H1 (cell line): ENCODE data around the gene CTNNA3.

Experiments used
- EGR1 ChIP-seq: IDR thresholded peaks from 2 replicates; pipeline ENCODE4 v1.6.1; 2011; ENCODE audit warnings: low read depth, low read length, borderline replicate concordance
- JUN ChIP-seq: IDR thresholded peaks from 2 replicates; pipeline ENCODE4 v1.6.1; 2011; ENCODE audit warnings: low read depth, mild to moderate bottlenecking, improper control_type of control experiment, low read length
- POLR2A ChIP-seq, 2 experiments: IDR thresholded peaks; 1 replicate in 1 of 2; 2 replicates in 1 of 2; pipeline ENCODE4 v1.6.1; 2011; ENCODE audit warnings: low read depth in 2 of 2, low read length in 2 of 2, mild to moderate bottlenecking in 2 of 2; ENCODE audit errors: control extremely low read depth in 1 of 2
- POLR2AphosphoS5 ChIP-seq: IDR thresholded peaks from 2 replicates; pipeline ENCODE4 v1.6.1; 2011; ENCODE audit warnings: low read depth, low read length

DNA sequence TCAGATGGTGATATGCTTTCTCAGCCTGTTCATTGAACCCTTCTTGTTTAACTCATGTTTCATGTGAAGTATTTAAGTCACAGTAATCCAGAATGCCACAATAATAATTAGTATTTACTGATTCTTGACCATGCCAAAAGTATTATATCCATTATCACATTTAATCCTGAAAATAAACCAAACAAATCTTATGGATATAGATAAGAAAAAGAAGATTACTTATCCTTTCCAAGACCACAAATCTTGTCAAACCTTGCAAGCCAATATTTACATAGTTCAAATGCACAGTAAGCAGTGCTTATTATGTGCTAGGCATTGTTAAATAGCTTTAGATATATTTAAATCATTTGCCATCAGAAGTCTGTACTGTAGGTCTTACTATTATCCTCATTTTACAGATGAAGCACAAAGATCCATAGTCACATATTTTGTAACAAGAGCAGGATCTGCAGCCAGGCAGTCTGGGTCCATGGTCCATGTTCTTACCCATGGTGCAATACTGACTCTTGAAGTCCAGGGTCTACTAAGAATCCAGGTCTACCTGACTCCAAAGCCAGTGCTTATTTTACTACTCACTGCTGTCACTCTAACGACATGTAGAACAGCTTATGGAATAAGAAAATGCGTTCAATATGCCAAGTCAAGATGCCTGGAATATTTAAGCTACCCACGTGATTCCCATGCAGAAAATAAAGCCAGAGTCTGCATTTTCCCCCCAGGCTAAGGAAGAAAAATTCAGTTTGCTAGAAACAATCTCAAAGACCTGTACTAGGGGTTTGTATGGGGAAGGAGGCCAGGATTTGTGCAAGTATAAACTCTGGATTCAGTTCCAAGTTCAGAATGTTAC lies 1755.0 kb downstream of the CTNNA3 start:
- TF ChIP-seq POLR2AphosphoS5 (no peak), POLR2A (IDR thresholded peaks at IDR 0.05; ENCODE audit: control extremely low read depth in 1 of 2, low read depth in 2 of 2, low read length in 2 of 2) (no peak), JUN (no peak), EGR1 (no peak)
